Measurements from ENCODE around the gene EIF4E3. TPM values are rescaled to one million over a fixed set of nuclear protein-coding genes. Genes with fewer than 3 reads are reported as not detected.

Gene EIF4E3
- polyA plus RNA-seq, 1 donor from 2014 or later: 1.7 TPM

DNA sequence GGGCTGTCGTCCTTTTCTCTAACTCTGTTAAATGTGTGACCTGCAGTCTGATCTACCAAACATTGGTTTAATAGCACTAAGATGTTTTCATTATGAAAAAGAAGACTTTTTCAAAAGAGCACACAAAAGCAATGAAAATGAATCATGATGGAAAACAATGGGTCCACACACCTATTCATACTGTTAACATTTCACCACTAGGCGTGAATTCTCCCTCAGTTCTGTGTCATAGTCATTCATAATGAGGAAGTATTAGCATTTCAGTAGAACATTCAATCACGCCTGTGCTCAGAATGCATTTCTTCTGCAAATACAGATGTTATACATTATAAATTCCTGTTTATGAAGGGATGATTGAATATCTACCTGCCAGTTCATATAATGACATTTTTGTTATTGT is 35.9 kb downstream of the EIF4E3 start:
- Mint-ChIP-seq H3K4me1 (no peaks in the 10 kb centered on the region), H3K9me3 (no peaks in the 10 kb centered on the region), H3K27me3 (peaks cover 2% of the 10 kb centered on the region), H3K36me3 (peaks cover 8% of the 10 kb centered on the region), H3K4me3 (no peak overlapping the region), H3K27ac (no peak overlapping the region)

DNA sequence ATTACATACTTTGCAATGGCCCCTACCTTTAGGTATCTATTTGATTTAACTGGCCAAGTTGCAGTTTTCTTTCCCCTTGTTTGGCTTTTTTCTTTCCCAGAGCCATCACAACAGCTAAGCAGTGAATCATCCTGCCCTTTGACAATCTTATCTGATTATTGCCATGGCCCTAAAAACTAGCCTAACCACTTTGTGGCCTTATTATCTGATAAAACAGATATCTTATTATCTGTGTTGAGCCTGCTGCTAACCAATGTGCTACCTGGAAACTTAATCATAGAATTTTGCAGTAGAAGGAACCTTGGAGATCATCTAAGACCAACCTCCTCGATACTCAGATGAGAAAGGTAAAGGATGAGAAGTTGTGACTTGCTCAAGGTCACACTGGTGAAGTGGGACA is 37.1 kb downstream of the EIF4E3 start:
- Mint-ChIP-seq H3K36me3 (peaks cover 9% of the 10 kb centered on the region), H3K27ac (no peak overlapping the region)

DNA sequence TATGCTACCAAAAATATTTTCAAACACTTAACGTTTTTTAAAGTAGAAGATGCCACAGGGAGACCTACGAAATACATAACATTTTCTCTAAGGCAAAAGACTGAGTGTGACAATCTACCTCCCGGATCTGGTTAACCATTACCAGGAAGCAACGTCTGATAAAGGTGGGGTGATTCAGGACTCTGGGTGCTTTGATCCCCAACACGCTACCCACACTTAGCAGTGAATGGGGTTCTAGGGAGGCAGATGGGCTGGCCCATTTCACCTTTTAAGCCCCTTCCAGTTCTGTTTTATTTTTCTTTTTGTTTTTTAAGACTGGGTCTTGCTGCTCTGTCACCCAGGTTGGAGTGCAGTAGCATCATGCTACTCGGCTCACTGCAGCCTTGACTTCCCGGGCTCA is 39.5 kb downstream of the EIF4E3 start:
- Mint-ChIP-seq H3K27ac (no peak overlapping the region), H3K9me3 (no peaks in the 10 kb centered on the region), H3K4me1 (no peaks in the 10 kb centered on the region), H3K36me3 (peaks cover 9% of the 10 kb centered on the region), H3K4me3 (no peak overlapping the region), H3K27me3 (peaks cover 2% of the 10 kb centered on the region)

More for the DNA sequence above, 37.1 kb downstream of the EIF4E3 start:
- Mint-ChIP-seq H3K4me1 (no peaks in the 10 kb centered on the region), H3K4me3 (no peak overlapping the region), H3K27me3 (peaks cover 2% of the 10 kb centered on the region), H3K9me3 (no peaks in the 10 kb centered on the region)

GRCh38 chr3:71684757-71685386 is 40.3 kb downstream of the EIF4E3 start:
- no peaks in the 10 kb centered on the region for H3K9me3 Mint-ChIP-seq
- no peak overlapping the region for H3K4me3 Mint-ChIP-seq
- H3K27me3 Mint-ChIP-seq: no peaks in the 10 kb centered on the region
- no peak overlapping the region for H3K27ac Mint-ChIP-seq
- no peaks in the 10 kb centered on the region for H3K4me1 Mint-ChIP-seq
- peaks cover 9% of the 10 kb centered on the region for H3K36me3 Mint-ChIP-seq

- H3K4me3 Mint-ChIP-seq: no peak overlapping the region
- no peaks in the 10 kb centered on the region for H3K27me3 Mint-ChIP-seq
- H3K27ac Mint-ChIP-seq: no peak overlapping the region
- H3K9me3 Mint-ChIP-seq: no peaks in the 10 kb centered on the region
- H3K4me1 Mint-ChIP-seq: no peaks in the 10 kb centered on the region
- H3K36me3 Mint-ChIP-seq: peaks cover 9% of the 10 kb centered on the region
These were observed 41.0 kb downstream of the EIF4E3 start for GRCh38 chr3:71684046-71684756.

DNA sequence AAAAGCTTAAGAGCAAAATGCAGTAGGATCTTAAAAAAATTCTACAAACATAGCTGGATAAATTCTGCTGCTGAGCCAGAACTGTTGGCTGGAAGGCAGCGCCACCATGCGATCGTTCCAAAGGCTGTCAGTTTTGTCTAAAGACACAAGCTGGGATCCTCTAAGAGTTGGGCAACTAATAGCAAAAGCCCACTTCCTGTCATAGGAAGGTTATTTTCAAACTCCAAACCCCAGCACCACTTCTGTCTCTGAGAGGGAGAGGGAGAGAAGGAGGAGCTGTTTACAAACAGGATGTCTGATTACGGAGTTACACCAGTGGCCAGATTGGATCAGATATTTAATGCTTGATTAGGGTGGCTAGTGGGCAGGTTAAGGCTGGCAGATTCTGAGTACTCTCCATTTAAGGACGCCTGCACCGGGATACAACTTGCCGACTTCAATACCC is 44.0 kb downstream of the EIF4E3 start:
- no peaks in the 10 kb centered on the region for H3K9me3 Mint-ChIP-seq
- peaks cover 1% of the 10 kb centered on the region for H3K36me3 Mint-ChIP-seq

DNA sequence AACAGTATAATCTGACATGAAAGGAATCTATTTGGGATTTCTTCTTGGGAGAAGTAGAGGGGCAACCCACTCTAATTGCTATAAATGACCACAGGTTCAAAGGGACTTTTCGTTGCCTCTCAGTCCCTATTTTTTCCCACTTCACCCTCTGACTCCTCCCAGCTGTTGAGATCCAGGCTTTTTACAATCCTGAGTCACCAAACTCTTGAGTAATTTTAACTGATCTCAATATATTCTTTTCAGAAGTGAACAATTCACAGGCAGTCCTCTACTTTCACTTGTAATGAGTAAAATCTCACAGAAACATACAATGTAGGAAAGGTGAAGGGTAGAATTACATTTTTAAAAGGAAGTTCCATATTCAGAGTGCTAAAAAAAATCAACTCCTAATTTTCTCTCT is 44.6 kb downstream of the EIF4E3 start:
- no peak overlapping the region for H3K4me3 Mint-ChIP-seq
- no peaks in the 10 kb centered on the region for H3K4me1 Mint-ChIP-seq
- peaks cover 3% of the 10 kb centered on the region for H3K27me3 Mint-ChIP-seq
- H3K9me3 Mint-ChIP-seq: no peaks in the 10 kb centered on the region
- peaks cover 1% of the 10 kb centered on the region for H3K36me3 Mint-ChIP-seq
- no peak overlapping the region for H3K27ac Mint-ChIP-seq

More for the DNA sequence above, 44.0 kb downstream of the EIF4E3 start:
- Mint-ChIP-seq H3K27ac (no peak overlapping the region), H3K4me1 (no peaks in the 10 kb centered on the region), H3K27me3 (peaks cover 2% of the 10 kb centered on the region), H3K4me3 (no peak overlapping the region)

DNA sequence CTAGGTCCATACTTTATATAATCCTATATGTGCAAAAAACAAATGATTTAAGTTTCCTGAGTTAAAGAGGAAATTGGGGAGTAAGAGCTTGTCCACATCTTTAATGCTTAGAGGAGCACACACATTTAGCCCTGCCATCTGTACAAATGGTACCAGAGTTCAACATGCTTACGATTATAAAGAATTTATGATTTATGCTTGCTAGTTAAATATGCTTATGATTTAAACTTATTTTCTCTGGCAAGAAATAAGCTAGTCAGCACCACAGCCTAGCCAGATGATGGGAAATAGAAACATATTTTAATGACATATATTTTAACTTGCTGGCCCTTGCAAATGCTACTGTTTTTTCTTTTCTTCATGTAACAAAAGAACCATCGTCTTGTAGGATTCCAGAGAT is 48.3 kb downstream of the EIF4E3 start:
- no peaks in the 10 kb centered on the region for H3K9me3 Mint-ChIP-seq
- H3K27ac Mint-ChIP-seq: no peak overlapping the region
- no peaks in the 10 kb centered on the region for H3K4me1 Mint-ChIP-seq
- no peaks in the 10 kb centered on the region for H3K36me3 Mint-ChIP-seq
- H3K4me3 Mint-ChIP-seq: no peak overlapping the region
- peaks cover 4% of the 10 kb centered on the region for H3K27me3 Mint-ChIP-seq

GRCh38 chr3:71673486-71673885 is 51.7 kb downstream of the EIF4E3 start:
- Mint-ChIP-seq H3K36me3 (peaks cover 2% of the 10 kb centered on the region), H3K9me3 (no peaks in the 10 kb centered on the region), H3K27ac (no peak overlapping the region), H3K27me3 (peaks cover 8% of the 10 kb centered on the region), H3K4me3 (no peak overlapping the region), H3K4me1 (no peaks in the 10 kb centered on the region)

GRCh38 chr3:71672807-71673206 is 52.4 kb downstream of the EIF4E3 start:
- no peaks in the 10 kb centered on the region for H3K4me1 Mint-ChIP-seq
- H3K27ac Mint-ChIP-seq: no peak overlapping the region
- peaks cover 3% of the 10 kb centered on the region for H3K36me3 Mint-ChIP-seq
- peaks cover 0 to 3% (median 2%) of the 10 kb centered on the region in 3 donors for H3K9me3 Mint-ChIP-seq
- peaks cover 8% of the 10 kb centered on the region for H3K27me3 Mint-ChIP-seq
- H3K4me3 Mint-ChIP-seq: no peak overlapping the region

DNA sequence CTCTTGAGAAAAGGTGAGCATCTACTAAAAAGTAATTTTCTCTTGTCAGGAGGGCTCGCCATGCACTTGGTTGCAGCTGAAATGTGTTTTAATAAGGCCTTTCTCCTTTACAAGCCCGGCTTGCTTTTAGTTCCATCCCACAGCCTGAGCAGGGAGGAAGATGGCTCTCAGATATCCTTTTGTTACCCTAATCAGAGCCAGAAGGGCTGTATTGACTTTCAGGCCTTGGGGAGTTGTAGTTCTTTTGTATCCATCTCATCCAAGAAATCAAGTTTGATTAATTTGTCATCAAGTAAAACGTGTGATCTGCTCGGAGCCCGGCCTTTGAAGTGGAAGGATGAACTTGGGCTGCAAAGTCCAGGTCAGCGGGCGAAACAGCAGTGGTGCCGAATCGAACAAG is 52.9 kb downstream of the EIF4E3 start:
- Mint-ChIP-seq H3K27ac (no peak overlapping the region), H3K4me1 (no peaks in the 10 kb centered on the region), H3K36me3 (peaks cover 3% of the 10 kb centered on the region), H3K27me3 (peaks cover 7% of the 10 kb centered on the region), H3K4me3 (no peak overlapping the region), H3K9me3 (peaks cover 0 to 6% (median 3%) of the 10 kb centered on the region in 3 donors)

DNA sequence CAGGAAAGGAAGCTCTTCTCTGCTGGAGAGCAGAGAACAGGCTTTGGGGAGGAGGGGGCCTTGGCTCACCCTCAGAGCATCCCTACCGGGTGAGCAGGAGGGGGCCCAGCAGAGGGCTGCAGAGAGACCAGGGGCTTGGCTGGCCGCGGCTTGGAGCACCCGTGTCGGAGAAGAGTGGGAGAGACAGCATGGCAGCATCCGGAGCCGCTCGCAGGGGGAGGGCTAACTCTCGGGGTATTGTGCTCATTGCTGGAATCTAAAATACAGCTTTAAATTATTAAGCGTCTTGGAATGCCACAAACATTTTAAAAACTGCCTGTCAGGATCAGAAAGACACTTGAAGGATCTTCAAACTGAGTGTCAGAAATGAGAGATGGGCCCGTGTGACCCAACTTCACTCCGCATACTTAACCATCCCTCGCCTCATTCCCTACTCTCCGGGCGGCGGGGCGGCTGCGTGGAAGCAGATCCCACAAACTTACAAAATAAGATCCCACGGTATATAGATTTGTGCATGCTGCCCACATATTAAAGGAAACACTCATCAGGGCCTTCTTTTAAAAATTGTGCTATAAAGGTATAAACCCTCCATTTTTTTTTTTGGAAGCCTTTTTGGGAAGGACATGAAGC is 53.9 kb downstream of the EIF4E3 start:
- Mint-ChIP-seq H3K36me3 (peaks cover 3% of the 10 kb centered on the region), H3K27ac (no peak overlapping the region), H3K4me3 (no peak overlapping the region), H3K4me1 (no peaks in the 10 kb centered on the region), H3K9me3 (peaks cover 0 to 7% (median 6%) of the 10 kb centered on the region in 3 donors), H3K27me3 (peaks cover 7% of the 10 kb centered on the region)

GRCh38 chr3:71662568-71662967 is 62.6 kb downstream of the EIF4E3 start:
- H3K27ac Mint-ChIP-seq: no peak overlapping the region
- H3K4me3 Mint-ChIP-seq: no peak overlapping the region
- no peaks in the 10 kb centered on the region for H3K27me3 Mint-ChIP-seq
- no peaks in the 10 kb centered on the region for H3K4me1 Mint-ChIP-seq
- H3K36me3 Mint-ChIP-seq: peaks cover 3% of the 10 kb centered on the region
- H3K9me3 Mint-ChIP-seq: peaks cover 3 to 8% (median 3%) of the 10 kb centered on the region in 3 donors

DNA sequence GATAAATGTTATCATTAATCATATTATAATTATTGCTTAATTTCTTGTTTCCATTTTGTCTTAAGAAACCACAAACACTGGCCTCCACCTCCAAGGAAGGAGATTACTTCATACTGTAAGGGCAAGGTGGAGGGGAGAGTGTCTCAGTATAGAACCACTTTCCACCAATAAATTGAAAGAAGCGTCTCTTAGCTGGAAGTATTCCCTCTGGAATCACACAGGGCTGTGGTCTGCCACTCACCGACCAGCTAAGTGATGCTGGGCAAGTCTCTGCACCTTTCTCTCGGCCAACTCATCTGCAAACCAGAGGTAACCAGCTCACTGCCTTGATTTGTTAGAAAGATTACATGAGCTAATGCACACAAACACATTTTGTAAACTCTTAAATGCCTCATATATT is 63.1 kb downstream of the EIF4E3 start:
- Mint-ChIP-seq H3K4me3 (no peak overlapping the region), H3K27ac (no peak overlapping the region), H3K4me1 (no peaks in the 10 kb centered on the region), H3K27me3 (no peaks in the 10 kb centered on the region), H3K9me3 (peaks cover under 1 to 6% (median 3%) of the 10 kb centered on the region in 3 donors), H3K36me3 (peaks cover 3% of the 10 kb centered on the region)

- no peaks in the 10 kb centered on the region for H3K4me1 Mint-ChIP-seq
- H3K4me3 Mint-ChIP-seq: no peak overlapping the region
- H3K27ac Mint-ChIP-seq: no peak overlapping the region
- H3K36me3 Mint-ChIP-seq: no peaks in the 10 kb centered on the region
- no peaks in the 10 kb centered on the region for H3K27me3 Mint-ChIP-seq
- H3K9me3 Mint-ChIP-seq: no peaks in the 10 kb centered on the region
These were observed 65.2 kb downstream of the EIF4E3 start for GRCh38 chr3:71659864-71660591.

All from IgD-negative memory B cell (primary cell).